ENCODE data around the gene KLHL3.

KLHL3 gene

DNA sequence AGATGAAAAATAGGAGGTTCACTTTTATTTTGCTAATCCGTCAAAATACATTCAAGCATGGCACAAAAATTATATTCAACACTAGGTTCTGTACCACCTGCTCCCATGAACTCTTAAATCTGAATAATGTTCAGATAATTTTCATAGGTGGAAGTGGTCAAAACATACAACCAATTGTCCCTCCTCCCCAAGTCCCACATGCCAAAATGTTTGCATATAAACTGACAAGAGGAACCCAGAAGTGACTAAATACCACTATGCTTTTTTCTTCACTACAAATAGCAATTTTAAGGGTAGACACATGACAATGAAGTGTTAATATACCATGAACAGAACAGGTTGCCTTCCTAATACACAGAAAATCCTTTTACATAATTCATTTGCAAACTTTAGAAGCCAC lies 14.5 kb upstream of the KLHL3 start:
- ChIA-PET POLR2A (no interaction called here), CTCF (interaction anchor here (1.8 to 2.6 kb wide), 2 partner anchors 8 to 29 kb away, joined by 6 to 10 read pairs; no protein-coding TSS in a partner anchor)
- DNase-seq (ENCODE audit: extremely low spot score) = no peak
- TF ChIP-seq FOXA1 (IDR thresholded peaks at IDR 0.05) (no peak), BHLHE40 (IDR thresholded peaks at IDR 0.05; ENCODE audit: borderline replicate concordance) (no peak), FOXK2 (IDR thresholded peaks at IDR 0.05) (no peak), CTBP1 (IDR thresholded peaks at IDR 0.05; ENCODE audit: borderline replicate concordance) (no peak), PKNOX1 (IDR thresholded peaks at IDR 0.05) (no peak), LEF1 (IDR thresholded peaks at IDR 0.05; ENCODE audit: borderline replicate concordance) (no peak), SP1 (IDR thresholded peaks at IDR 0.05) (no peak), FOXM1 (IDR thresholded peaks at IDR 0.05; ENCODE audit: borderline replicate concordance) (no peak), ELF4 (IDR thresholded peaks at IDR 0.05) (no peak), L3MBTL2 (conservative IDR thresholded peaks at IDR 0.05) (no peak), ARNT (IDR thresholded peaks at IDR 0.05) (no peak), SUZ12 (IDR thresholded peaks at IDR 0.05) (no peak), ZNF384 (IDR thresholded peaks at IDR 0.05) (no peak), HDGF (IDR thresholded peaks at IDR 0.05; ENCODE audit: borderline replicate concordance) (no peak), TARDBP (IDR thresholded peaks at IDR 0.05) (no peak)

- ChIA-PET POLR2A (no interaction called here), CTCF (interaction anchor here (1.5 to 2.6 kb wide), 2 partner anchors 31 to 118 kb away, joined by 3 to 6 read pairs; no protein-coding TSS in a partner anchor)
- no peak for DNase-seq (ENCODE audit: extremely low spot score)
- TF ChIP-seq PKNOX1 (IDR thresholded peaks at IDR 0.05) (no peak), FOXA1 (IDR thresholded peaks at IDR 0.05) (no peak), SUZ12 (IDR thresholded peaks at IDR 0.05) (no peak), ARNT (IDR thresholded peaks at IDR 0.05) (no peak), ELF4 (IDR thresholded peaks at IDR 0.05) (no peak), FOXM1 (IDR thresholded peaks at IDR 0.05; ENCODE audit: borderline replicate concordance) (no peak), TARDBP (IDR thresholded peaks at IDR 0.05) (no peak), BHLHE40 (IDR thresholded peaks at IDR 0.05; ENCODE audit: borderline replicate concordance) (no peak), HDGF (IDR thresholded peaks at IDR 0.05; ENCODE audit: borderline replicate concordance) (no peak)
These were observed 12.0 kb upstream of the KLHL3 start for GRCh38 chr5:137747848-137748247.

- no peak for TF ChIP-seq TARDBP (IDR thresholded peaks at IDR 0.05)
- peak; percentile 56; the same call in 1 of the 2 replicates for TF ChIP-seq ZNF384 (IDR thresholded peaks at IDR 0.05)
- no peak for TF ChIP-seq BHLHE40 (IDR thresholded peaks at IDR 0.05; ENCODE audit: borderline replicate concordance)
- TF ChIP-seq NFRKB (IDR thresholded peaks at IDR 0.05) = no peak
- TF ChIP-seq FOXK2 (IDR thresholded peaks at IDR 0.05) = no peak
- no peak for TF ChIP-seq FOXM1 (IDR thresholded peaks at IDR 0.05; ENCODE audit: borderline replicate concordance)
- POLR2A ChIA-PET = interaction anchor here (2.0 kb wide), 1 partner anchor 11 kb away, joined by 9 read pairs; the partner anchor contains the start of gene HNRNPA0
- DNase-seq (ENCODE audit: extremely low spot score) = peak; percentile 56
- CTCF ChIA-PET = interaction anchor here (0.6 to 3.7 kb wide), 23 partner anchors 8 to 524 kb away, joined by 3 to 38 read pairs (median 5); no protein-coding TSS in a partner anchor
These were observed 7.2 kb upstream of the KLHL3 start for GRCh38 chr5:137743031-137743640.

- ChIA-PET CTCF (interaction anchor here (0.6 to 3.7 kb wide), 13 partner anchors 9 to 421 kb away, joined by 3 to 38 read pairs (median 6); no protein-coding TSS in a partner anchor), POLR2A (interaction anchor here (0.6 to 2.0 kb wide), 2 partner anchors 12 to 27 kb away, joined by 3 to 9 read pairs; partner anchors contain the start of gene HNRNPA0)
- TF ChIP-seq SUZ12 (IDR thresholded peaks at IDR 0.05) (no peak), TARDBP (IDR thresholded peaks at IDR 0.05) (no peak), L3MBTL2 (conservative IDR thresholded peaks at IDR 0.05) (no peak), ARNT (IDR thresholded peaks at IDR 0.05) (no peak)
- DNase-seq (ENCODE audit: extremely low spot score) = no peak
These were observed 5.8 kb upstream of the KLHL3 start for GRCh38 chr5:137741718-137742117.

GRCh38 chr5:137739737-137740136 lies 3.8 kb upstream of the KLHL3 start:
- ChIA-PET CTCF (interaction anchor here (3.7 kb wide), 1 partner anchor 79 kb away, joined by 32 read pairs; no protein-coding TSS in a partner anchor), POLR2A (no interaction called here)
- TF ChIP-seq SUZ12 (IDR thresholded peaks at IDR 0.05) (no peak), FOXM1 (IDR thresholded peaks at IDR 0.05; ENCODE audit: borderline replicate concordance) (no peak), CTBP1 (IDR thresholded peaks at IDR 0.05; ENCODE audit: borderline replicate concordance) (no peak), NFRKB (IDR thresholded peaks at IDR 0.05) (no peak), SP1 (IDR thresholded peaks at IDR 0.05) (no peak), ZNF384 (IDR thresholded peaks at IDR 0.05) (no peak), ARNT (IDR thresholded peaks at IDR 0.05) (no peak), PKNOX1 (IDR thresholded peaks at IDR 0.05) (no peak), L3MBTL2 (conservative IDR thresholded peaks at IDR 0.05) (no peak), LEF1 (IDR thresholded peaks at IDR 0.05; ENCODE audit: borderline replicate concordance) (no peak), FOXK2 (IDR thresholded peaks at IDR 0.05) (no peak), BHLHE40 (IDR thresholded peaks at IDR 0.05; ENCODE audit: borderline replicate concordance) (no peak), HDGF (IDR thresholded peaks at IDR 0.05; ENCODE audit: borderline replicate concordance) (no peak), TARDBP (IDR thresholded peaks at IDR 0.05) (no peak), ELF4 (IDR thresholded peaks at IDR 0.05) (no peak), FOXA1 (IDR thresholded peaks at IDR 0.05) (no peak)
- no peak for DNase-seq (ENCODE audit: extremely low spot score)

DNA sequence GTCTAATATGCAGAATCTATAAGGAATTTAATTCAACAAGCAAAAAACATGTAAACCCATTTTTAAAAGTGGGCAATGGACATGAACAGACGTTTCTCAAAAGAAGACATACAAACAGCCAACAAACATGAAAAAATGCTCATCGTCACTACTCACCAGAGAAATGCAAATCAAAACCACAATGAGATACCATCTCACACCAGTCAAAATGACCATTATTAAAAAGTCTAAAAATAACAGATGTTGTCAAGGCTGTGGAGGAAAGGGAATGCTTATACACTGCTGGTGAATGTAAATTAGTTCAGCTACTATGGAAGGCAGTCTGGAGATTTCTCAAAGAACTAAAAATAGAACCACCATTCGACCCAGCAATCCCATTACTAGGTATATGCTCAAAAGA lies 3.1 kb upstream of the KLHL3 start:
- ChIA-PET POLR2A (no interaction called here), CTCF (no interaction called here)
- no peak for TF ChIP-seq SP1 (IDR thresholded peaks at IDR 0.05)
- no peak for TF ChIP-seq BHLHE40 (IDR thresholded peaks at IDR 0.05; ENCODE audit: borderline replicate concordance)
- DNase-seq (ENCODE audit: extremely low spot score) = no peak
